ENCODE data around the gene CPA5.

The CPA5 gene

GRCh38 chr7:130398526-130399090, 54.0 kb downstream of the CPA5 start:
- no peak for DNase-seq

GRCh38 chr7:130400120-130400572, 55.5 kb downstream of the CPA5 start:
- no peak for DNase-seq

DNA sequence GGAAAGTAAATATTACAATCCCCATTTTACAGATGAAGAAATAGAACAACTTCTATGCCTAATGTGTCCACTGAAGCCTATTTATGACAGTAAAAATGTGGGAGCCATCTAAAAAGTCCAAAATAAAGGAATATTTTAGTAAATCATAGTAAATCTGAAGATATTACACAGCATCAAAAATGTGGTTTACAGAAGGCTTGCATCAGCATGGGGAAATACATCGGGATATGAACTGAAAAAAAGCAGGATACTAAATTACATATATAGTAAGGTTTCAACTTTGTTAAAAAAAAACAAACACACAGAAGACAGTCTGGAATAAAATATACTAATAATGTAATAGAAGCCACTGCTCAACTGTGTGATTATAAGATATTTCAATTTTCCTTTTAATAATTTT, 56.5 kb downstream of the CPA5 start:
- DNase-seq, result no peak

DNA sequence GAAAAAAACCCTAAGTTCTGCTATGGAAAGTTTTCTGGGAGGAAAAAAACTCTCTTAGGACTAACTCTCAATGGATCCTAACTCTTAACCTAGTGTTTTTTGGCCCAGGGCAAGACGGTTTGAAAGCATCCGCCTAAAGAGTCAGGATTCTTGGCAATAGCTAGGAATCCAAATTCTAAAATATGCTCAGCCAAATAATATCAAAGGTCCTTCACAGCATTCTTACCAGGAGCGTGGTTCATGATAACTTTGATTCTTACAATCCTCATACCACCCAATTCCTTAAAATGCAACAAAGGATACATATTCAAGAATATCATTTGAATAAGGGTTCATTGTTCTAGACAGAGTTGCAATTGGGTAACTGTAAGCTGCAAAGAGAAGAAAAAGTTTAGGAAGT, 57.0 kb downstream of the CPA5 start:
- DNase-seq, result no peak

GRCh38 chr7:130405003-130405402, 60.4 kb downstream of the CPA5 start:
- no peak for DNase-seq

DNA sequence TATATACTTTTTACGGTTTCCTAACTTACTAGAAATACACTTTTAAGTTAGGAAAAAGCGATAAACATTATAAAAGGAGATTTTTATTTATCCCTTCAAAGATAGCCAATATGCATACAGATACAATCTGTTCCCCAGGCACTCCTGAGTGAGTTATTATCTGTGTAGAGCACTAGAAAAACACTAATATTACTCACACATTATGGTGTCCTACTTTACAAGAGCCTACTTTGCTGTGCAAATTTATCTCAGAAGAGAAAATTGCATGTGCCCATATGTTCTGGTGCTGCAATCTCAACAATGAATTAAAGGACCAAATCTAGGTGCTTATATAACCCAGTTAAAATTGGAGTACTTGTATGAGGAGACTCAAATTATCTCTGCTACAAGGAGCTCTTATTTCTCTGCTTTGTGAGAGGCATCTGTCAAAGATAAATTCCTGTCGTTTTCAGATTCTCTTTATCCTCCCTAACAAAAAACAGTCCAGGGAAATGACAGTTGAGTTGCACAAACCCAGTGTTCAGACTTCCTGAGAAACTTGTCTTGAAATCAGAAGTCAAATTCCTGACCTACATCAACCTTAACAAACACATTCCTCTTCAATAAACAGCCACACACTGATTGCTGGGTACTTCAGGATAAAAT, 64.6 kb downstream of the CPA5 start:
- DNase-seq, result no peak

DNA sequence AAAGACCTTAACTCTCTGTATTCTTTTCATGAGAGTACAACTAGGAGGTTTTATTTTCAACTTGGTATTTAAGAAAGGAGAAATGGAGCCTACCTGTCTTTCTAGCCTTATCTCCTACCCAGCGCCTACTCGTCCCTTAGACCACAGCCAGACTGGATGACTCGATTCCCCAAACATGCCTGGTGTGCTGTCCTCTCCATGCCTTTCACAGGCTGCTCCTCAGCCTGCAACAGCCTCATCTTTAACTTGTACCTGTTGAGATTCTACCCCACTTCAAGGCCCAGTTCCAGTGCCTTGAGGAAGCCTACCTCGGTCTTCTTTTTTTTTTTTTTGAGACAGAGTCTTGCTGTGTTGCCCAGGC, 65.1 kb downstream of the CPA5 start:
- DNase-seq, result no peak

DNA sequence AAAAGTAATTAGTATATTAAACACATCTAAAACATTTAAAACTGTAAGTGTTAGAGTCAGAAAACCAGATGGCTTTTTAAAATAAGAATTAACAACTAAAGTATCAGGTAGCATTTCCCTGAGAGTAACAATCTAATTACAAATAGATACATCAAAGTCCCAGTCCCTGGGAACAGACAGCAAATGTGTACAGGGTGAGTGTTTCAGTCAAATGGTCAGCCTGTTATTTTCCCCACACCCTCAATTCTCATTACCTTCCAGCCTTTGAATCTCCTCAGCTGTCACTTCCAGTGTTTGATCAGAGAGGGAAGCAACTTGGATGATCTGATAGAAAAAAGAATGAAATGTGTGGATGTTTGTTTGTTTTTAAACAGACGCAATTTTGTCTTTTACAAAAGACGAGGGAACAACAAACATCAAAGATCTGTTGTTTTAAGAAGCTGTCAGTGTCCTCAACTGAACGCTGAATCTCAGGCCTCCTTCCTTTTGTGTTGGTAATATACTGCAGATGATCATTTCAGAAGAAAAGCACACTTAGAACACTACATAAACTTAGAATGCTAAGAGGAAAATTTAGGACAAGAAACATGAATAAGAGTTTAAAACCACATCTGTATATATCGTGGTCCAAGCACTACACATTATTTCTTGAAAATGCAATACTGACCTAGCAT, 66.4 kb downstream of the CPA5 start:
- no peak for DNase-seq

DNA sequence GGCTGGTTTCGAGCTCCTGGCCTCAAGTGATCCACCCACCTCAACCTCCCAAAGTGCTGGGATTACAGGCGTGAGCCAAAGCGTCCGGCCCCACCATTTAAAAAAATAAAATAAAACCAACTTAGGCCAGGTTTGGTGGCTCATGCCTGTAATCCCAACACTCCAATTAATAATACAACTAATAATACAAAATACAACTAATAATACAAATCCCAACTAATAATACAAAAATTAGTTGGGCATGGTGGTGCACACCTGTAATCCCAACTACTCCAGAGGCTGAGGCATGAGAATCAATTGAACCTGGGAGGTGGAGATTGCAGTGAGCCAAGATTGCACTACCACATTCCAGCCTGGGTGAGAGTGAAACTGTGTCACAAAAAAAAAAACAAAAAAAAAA, 68.6 kb downstream of the CPA5 start:
- DNase-seq, result no peak

DNA sequence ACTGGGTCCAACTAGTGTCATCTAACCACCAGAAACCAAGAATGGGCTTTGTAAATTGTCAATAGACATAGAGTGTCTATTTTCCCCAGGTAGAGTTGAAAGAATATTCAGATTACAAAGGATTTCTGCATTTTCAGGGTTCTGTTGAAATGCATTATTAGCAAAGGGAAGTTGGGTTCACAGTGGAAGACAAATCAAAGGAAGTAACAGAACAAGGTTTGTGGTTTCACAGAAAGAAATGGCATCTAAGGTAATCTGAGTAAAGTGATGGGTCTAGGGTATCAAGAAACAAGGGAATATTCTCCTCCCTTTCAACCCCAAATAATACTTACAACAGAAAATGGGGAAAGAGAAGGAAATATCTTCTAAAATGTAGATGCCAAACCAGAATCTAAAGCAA, 70.4 kb downstream of the CPA5 start:
- DNase-seq, result no peak

DNA sequence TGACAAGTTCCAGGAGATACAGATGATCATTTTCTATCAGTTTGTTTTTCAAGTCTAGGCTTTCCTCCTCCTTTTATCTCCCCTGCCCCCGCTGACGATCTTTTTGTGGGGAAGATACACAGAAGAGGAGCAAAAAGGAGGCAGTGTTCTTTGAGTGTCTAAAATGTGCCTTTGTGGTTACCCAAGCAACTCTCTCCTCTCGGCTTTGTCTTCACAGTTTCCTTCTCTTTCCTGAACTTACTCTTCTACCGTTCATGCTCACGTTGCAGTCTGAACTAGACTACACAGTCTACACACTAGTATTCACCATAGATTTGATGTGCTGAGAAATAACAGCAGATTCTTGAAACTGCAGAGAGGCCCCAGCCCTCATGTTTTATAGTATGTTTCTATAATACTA, 72.6 kb downstream of the CPA5 start:
- DNase-seq, result no peak

DNA sequence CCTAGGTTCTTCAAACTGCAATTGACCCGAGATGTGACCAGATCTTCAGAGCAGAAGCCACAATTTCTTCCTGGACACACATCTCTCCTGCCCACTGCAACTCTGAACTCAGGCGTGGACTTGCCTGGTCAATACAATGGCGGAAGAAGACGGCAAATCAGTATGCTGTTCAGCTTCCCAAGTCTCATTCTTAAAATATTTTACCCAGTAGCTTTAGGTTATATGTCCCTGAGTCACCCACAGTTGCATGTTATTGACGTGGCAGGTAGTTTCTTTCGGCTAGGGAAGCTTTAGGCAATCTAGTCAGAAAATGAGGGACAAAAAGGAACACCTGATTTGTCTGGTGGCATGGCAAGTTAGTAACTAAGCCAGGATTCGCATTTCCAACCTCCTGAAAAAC, 73.7 kb downstream of the CPA5 start:
- no peak for DNase-seq
